H1 (cell line): ENCODE measurements around the gene CD96. TPM values are rescaled to one million over a fixed set of nuclear protein-coding genes. Genes with fewer than 3 reads are reported as not detected.

Experiments
- CTCF ChIA-PET: fragments of 300-600 bp; sonication (Branson Sonifier 250); formaldehyde crosslinking; loops from one replicate; lab custom pipeline; 2021; ENCODE audit not compliant: partially characterized antibody; lab: Charles Lee
- POLR2A ChIA-PET: fragments of 300-600 bp; sonication (Branson Sonifier 250); formaldehyde crosslinking; loops from one replicate; lab custom pipeline; 2021; ENCODE audit warnings: inconsistent platforms; ENCODE audit not compliant: partially characterized antibody; lab: Charles Lee
- DNase-seq, 2 experiments: peaks; one replicate each; pipeline versions ENCODE4 v3.0.0 to v3.0.0-alpha.2; 2010 to 2022; ENCODE audit warnings: low spot score in 2 of 2, low read depth in 1 of 2, mixed read lengths in 1 of 2
- FAIRE-seq: peaks from 2 replicates; lab custom pipeline; 2011; peaks lifted over from hg19 to GRCh38; lab: Jason Lieb, UNC
- H2AFZ ChIP-seq: 2 replicates; pipeline ENCODE4 v1.8.1; 2012; ENCODE audit warnings: low read length, inconsistent platforms
- H2AK5ac ChIP-seq: 2 replicates; pipeline ENCODE4 v1.6.1; 2013; ENCODE audit warnings: low read depth, low read length
- H2BK120ac ChIP-seq: replicated peaks from 2 replicates; pipeline ENCODE3; 2013; ENCODE audit warnings: low read depth, low read length, inconsistent platforms
- H2BK12ac ChIP-seq: 2 replicates; pipeline ENCODE4 v1.6.1; 2013; ENCODE audit warnings: low read depth, low read length
- H2BK15ac ChIP-seq: 2 replicates; pipeline ENCODE4 v1.6.1; 2013; ENCODE audit warnings: low read length
- H2BK20ac ChIP-seq: 2 replicates; pipeline ENCODE4 v1.6.1; 2013; ENCODE audit warnings: low read length
- H2BK5ac ChIP-seq: 2 replicates; pipeline ENCODE4 v1.6.1; 2013; ENCODE audit warnings: low read depth, low read length
- H3K14ac ChIP-seq: 2 replicates; pipeline ENCODE4 v1.6.1; 2013; ENCODE audit warnings: inconsistent platforms; ENCODE audit not compliant: insufficient read length
- H3K18ac ChIP-seq: 2 replicates; pipeline ENCODE4 v1.6.1; 2013; ENCODE audit warnings: low read length; ENCODE audit errors: extremely low read depth
- H3K23ac ChIP-seq: 2 replicates; pipeline ENCODE4 v1.6.1; 2013; ENCODE audit warnings: inconsistent platforms; ENCODE audit not compliant: insufficient read length
- H3K23me2 ChIP-seq: 2 replicates; pipeline ENCODE4 v1.6.1; 2013; ENCODE audit warnings: low read depth, low read length
- H3K27ac ChIP-seq: 2 replicates; pipeline ENCODE4 v1.6.1; 2011; ENCODE audit warnings: low read depth, low read length, inconsistent platforms
- H3K27me3 ChIP-seq, 4 experiments: replicated peaks in 1 of 4; 1 replicate in 1 of 4; 2 replicates in 3 of 4; pipeline versions ENCODE4 v1.6.1 to v1.8.1; 2011 to 2013; ENCODE audit warnings: low read length in 3 of 4, mild to moderate bottlenecking in 3 of 4, inconsistent platforms in 2 of 4, mixed read lengths in 2 of 4, moderate library complexity in 1 of 4; ENCODE audit not compliant: control insufficient read depth in 3 of 4, insufficient read depth in 3 of 4; ENCODE audit errors: extremely low read depth in 1 of 4
- H3K36me3 ChIP-seq, 4 experiments: 2 replicates each; pipeline versions ENCODE4 v1.6.1 to v1.8.1; 2011 to 2013; ENCODE audit warnings: mild to moderate bottlenecking in 4 of 4, low read length in 3 of 4, moderate library complexity in 2 of 4, control low read depth in 1 of 4, inconsistent platforms in 1 of 4; ENCODE audit not compliant: insufficient read depth in 4 of 4, control insufficient read depth in 2 of 4
- H3K4ac ChIP-seq: replicated peaks from 2 replicates; pipeline ENCODE3; 2013; ENCODE audit warnings: low read length, low read depth, mixed read lengths, inconsistent platforms; ENCODE audit not compliant: insufficient read length
- H3K4me1 ChIP-seq, 4 experiments: replicated peaks in 1 of 4; 1 replicate in 1 of 4; 2 replicates in 3 of 4; pipeline versions ENCODE4 v1.6.1 to v1.8.1; 2011 to 2013; ENCODE audit warnings: low read length in 3 of 4, inconsistent platforms in 2 of 4, mixed read lengths in 1 of 4; ENCODE audit not compliant: insufficient read depth in 4 of 4, control insufficient read depth in 3 of 4
- H3K4me2 ChIP-seq, 2 experiments: 2 replicates each; pipeline versions ENCODE4 v1.6.1 to v1.8.1; 2011 to 2013; ENCODE audit warnings: low read depth in 2 of 2, low read length in 2 of 2, control low read depth in 1 of 2, inconsistent platforms in 1 of 2, mild to moderate bottlenecking in 1 of 2; ENCODE audit not compliant: insufficient read depth in 1 of 2
- H3K4me3 ChIP-seq, 4 experiments: fragments of 200-600, 300-600 bp in 1 of 4; sonication (generic), shearing (Covaris generic), sonication (Bioruptor Twin) in 1 of 4; 2 replicates each; pipeline versions ENCODE4 v1.5.1 to v1.8.1; 2011 to 2016; ENCODE audit warnings: low read length in 4 of 4, low read depth in 3 of 4, control low read depth in 2 of 4, inconsistent platforms in 2 of 4, mild to moderate bottlenecking in 2 of 4, mixed read lengths in 1 of 4, moderate library complexity in 1 of 4; ENCODE audit not compliant: insufficient read depth in 2 of 4; ENCODE audit errors: extremely low read depth in 1 of 4
- H3K56ac ChIP-seq: replicated peaks from 2 replicates; pipeline ENCODE3; 2013; ENCODE audit warnings: low read depth, mild to moderate bottlenecking, mixed read lengths, low read length, inconsistent platforms; ENCODE audit not compliant: insufficient read length
- H3K79me1 ChIP-seq: 2 replicates; pipeline ENCODE4 v1.6.1; 2013; ENCODE audit warnings: low read depth, low read length, control low read depth
- H3K79me2 ChIP-seq, 2 experiments: 2 replicates each; pipeline versions ENCODE4 v1.6.1 to v1.8.1; 2012 to 2013; ENCODE audit warnings: low read length in 2 of 2, mild to moderate bottlenecking in 2 of 2, inconsistent platforms in 1 of 2; ENCODE audit not compliant: insufficient read depth in 2 of 2, control insufficient read depth in 1 of 2
- H3K9ac ChIP-seq, 4 experiments: replicated peaks in 1 of 4; 1 replicate in 1 of 4; 2 replicates in 3 of 4; pipeline versions ENCODE4 v1.6.1 to v1.8.1; 2011 to 2013; ENCODE audit warnings: low read depth in 3 of 4, low read length in 3 of 4, control low read depth in 2 of 4, mild to moderate bottlenecking in 2 of 4, moderate library complexity in 2 of 4, inconsistent platforms in 1 of 4; ENCODE audit errors: extremely low read depth in 1 of 4
- H3K9me3 ChIP-seq, 2 experiments: 2 replicates each; pipeline versions ENCODE4 v1.6.1 to v1.8.1; 2012 to 2013; ENCODE audit warnings: mild to moderate bottlenecking in 2 of 2, moderate library complexity in 2 of 2, control low read depth in 1 of 2, inconsistent platforms in 1 of 2, low read depth in 1 of 2, low read length in 1 of 2, mixed read lengths in 1 of 2; ENCODE audit not compliant: insufficient read depth in 2 of 2
- H4K20me1 ChIP-seq, 2 experiments: replicated peaks in 1 of 2; 2 replicates each; pipeline versions ENCODE3 to v1.8.1; 2011 to 2013; ENCODE audit warnings: inconsistent platforms in 2 of 2, low read length in 2 of 2, mild to moderate bottlenecking in 1 of 2; ENCODE audit not compliant: insufficient read depth in 2 of 2, control insufficient read depth in 1 of 2
- H4K5ac ChIP-seq: 2 replicates; pipeline ENCODE4 v1.6.1; 2013; ENCODE audit warnings: low read length, low read depth, mixed read lengths, inconsistent platforms; ENCODE audit not compliant: insufficient read length
- H4K8ac ChIP-seq: 2 replicates; pipeline ENCODE4 v1.8.0; 2013; ENCODE audit warnings: mild to moderate bottlenecking, moderate library complexity, low read length, inconsistent platforms; ENCODE audit not compliant: insufficient read depth; ENCODE audit errors: extremely low read depth
- H4K91ac ChIP-seq: replicated peaks from 2 replicates; pipeline ENCODE3; 2013; ENCODE audit warnings: low read length, mixed read lengths, inconsistent platforms; ENCODE audit not compliant: insufficient read length
- ATF3 ChIP-seq: IDR thresholded peaks from 2 replicates; pipeline ENCODE4 v1.6.1; 2011; ENCODE audit warnings: low read depth, mild to moderate bottlenecking, low read length; ENCODE audit not compliant: insufficient read depth
- E2F6 ChIP-seq: IDR thresholded peaks from 2 replicates; pipeline ENCODE4 v1.6.1; 2012; ENCODE audit warnings: inconsistent platforms
- HDAC6 ChIP-seq: IDR thresholded peaks from one replicate; pipeline ENCODE4 v1.7.1; 2012; ENCODE audit warnings: low read depth, mild to moderate bottlenecking, inconsistent platforms, low read length, moderate library complexity
- RAD21 ChIP-seq, 2 experiments: IDR thresholded peaks in 1 of 2; conservative IDR thresholded peaks in 1 of 2; 2 replicates each; pipeline ENCODE4 v1.6.1; 2011; ENCODE audit warnings: low read depth in 2 of 2, low read length in 2 of 2, improper control_type of control experiment in 1 of 2, inconsistent platforms in 1 of 2, mild to moderate bottlenecking in 1 of 2, moderate library complexity in 1 of 2
- SUZ12 ChIP-seq: fragments of 200-600 bp; sonication (generic); IDR thresholded peaks from 2 replicates; pipeline ENCODE4 v1.6.1; 2012; ENCODE audit warnings: mild to moderate bottlenecking, inconsistent platforms, low read length, moderate library complexity, mixed read lengths
- WGBS, 2 experiments: shearing (Covaris generic) in 1 of 2; methylation state at CpG; one replicate each; pipeline versions ENCODE4 v1.1.6 to v1.1.7; 2013 to 2015; ENCODE audit warnings: low lambda C conversion rate in 2 of 2, mixed read lengths in 2 of 2, inconsistent platforms in 1 of 2, low coverage in 1 of 2, missing lambda C conversion rate in 1 of 2; ENCODE audit not compliant: insufficient replicate concordance in 2 of 2, insufficient coverage in 1 of 2, insufficient read length in 1 of 2; ENCODE audit errors: extremely low coverage in 1 of 2, missing lambda C conversion rate in 1 of 2; 5-methylcytosine and 5-hydroxymethylcytosine counted together
- polyA plus RNA-seq, 7 experiments: library from polyadenylated mRNA; depleted of rRNA in 3 of 7; stranded (reverse) in 5 of 7; unstranded in 2 of 7; fragments of >200 nt in 5 of 7; fragments of 200-250 nt in 2 of 7; gene quantifications; 1 replicate in 5 of 7; 2 replicates in 1 of 7; 4 replicates in 1 of 7; pipeline versions ENCODE4 v1.2.1 to v1.2.3, GENCODE V29; 2011 to 2013; ENCODE audit warnings: missing spikeins in 2 of 7, mixed read lengths in 2 of 7
- total RNA-seq: library from RNA; stranded (reverse); fragmentation: NEBNext Ultra II Directional; extraction: Animal tissue kit (Norgen Biotek cat#: 25700); gene quantifications from 2 replicates; pipeline ENCODE4 v1.2.1, GENCODE V29; 2021

Gene CD96
- total and polyA plus RNA-seq, 2 of the 8 experiments (the other 6 are each of a cell fraction or from before 2014, with no cell fraction given), result not detected

GRCh38 chr3:111662907-111663306 lies 120.9 kb downstream of the CD96 start:
- Histone ChIP-seq H2AFZ (no peak overlapping the region), H4K91ac (no peak overlapping the region), H3K79me1 (no peaks in the 10 kb centered on the region), H4K8ac (no peak overlapping the region), H2BK5ac (no peak overlapping the region), H3K4me2 (no peak overlapping the region), H3K23ac (no peak overlapping the region), H3K14ac (no peak overlapping the region), H3K18ac (no peak overlapping the region), H3K4me3 (no peak overlapping the region), H2AK5ac (no peak overlapping the region), H3K56ac (no peak overlapping the region), H3K27ac (no peak overlapping the region), H3K79me2 (no peaks in the 10 kb centered on the region), H4K5ac (no peak overlapping the region), H3K36me3 (no peaks in the 10 kb centered on the region)
- CTCF ChIA-PET, result no interaction called here
- FAIRE-seq, result no peak
- TF ChIP-seq ATF3, result no peak
- TF ChIP-seq RAD21 (IDR thresholded peaks at IDR 0.05 in 1 of 2, conservative IDR thresholded peaks at IDR 0.05 in 1 of 2; ENCODE audit: low read depth in 2 of 2, low read length in 2 of 2), result no peak
- TF ChIP-seq HDAC6, result no peak
- no peak for TF ChIP-seq SUZ12
- TF ChIP-seq E2F6, result no peak
- TF ChIP-seq, all 59 proteins: peak for 0
- Histone ChIP-seq H3K23me2 (no peaks in the 10 kb centered on the region), H3K4me1 (no peaks in the 10 kb centered on the region), H2BK15ac (no peak overlapping the region), H3K4ac (no peak overlapping the region), H2BK12ac (no peak overlapping the region), H4K20me1 (no peaks in the 10 kb centered on the region), H3K9me3 (peaks cover 9 to 16% of the 10 kb centered on the region in 2 experiments), H3K9ac (no peak overlapping the region), H3K27me3 (no peaks in the 10 kb centered on the region), H2BK20ac (no peak overlapping the region), H2BK120ac (no peak overlapping the region)
- POLR2A ChIA-PET, result no interaction called here
- WGBS, 2 experiments, result 88% methylated on average over 3 of the region's 3 CpGs; no CpG with 5 or more reads in 1 of the 2 experiments
- DNase-seq, result no peak
